Endothelial cell of umbilical vein (primary cell): Measurements from ENCODE around the gene RPRML. TPM values are rescaled to one million over a fixed set of nuclear protein-coding genes. Genes with fewer than 3 reads are reported as not detected.

Experiments used
- BruUV-seq: library from RNA; stranded (reverse); fragments of 400-500 nt; replicated peaks from 2 replicates; lab custom pipeline; 2021; lab: Mats Ljungman, UMichigan
- CTCF ChIA-PET: fragments of 300-600, 350-600 bp; sonication (Branson Sonifier 250); formaldehyde crosslinking; loops from one replicate; lab custom pipeline; 2021; ENCODE audit warnings: antibody characterized with exemption, inconsistent platforms; lab: Charles Lee
- POLR2A ChIA-PET: fragments of 300-600, 350-600 bp; sonication (Branson Sonifier 250); formaldehyde crosslinking; loops from one replicate; lab custom pipeline; 2021; ENCODE audit warnings: antibody characterized with exemption, inconsistent platforms; lab: Charles Lee
- DNase-seq: peaks from one replicate; pipeline ENCODE4 v3.0.0-alpha.2; 2011; ENCODE audit warnings: low read depth, low spot score
- FAIRE-seq: peaks from 2 replicates; lab custom pipeline; 2011; peaks lifted over from hg19 to GRCh38; lab: Jason Lieb, UNC
- H2AFZ ChIP-seq: 2 replicates; pipeline ENCODE4 v1.6.0; 2012; ENCODE audit warnings: low read depth, low read length, control low read depth, inconsistent platforms
- H3K27ac ChIP-seq: 2 replicates; pipeline ENCODE4 v1.5.1; 2011; ENCODE audit warnings: low read depth, mild to moderate bottlenecking, control low read depth, low read length, moderate library complexity; ENCODE audit not compliant: insufficient read depth
- H3K27me3 ChIP-seq, 2 experiments: 2 replicates each; pipeline versions ENCODE4 v1.6.0 to v1.6.1; 2011; ENCODE audit warnings: low read length in 2 of 2, mixed read lengths in 1 of 2; ENCODE audit not compliant: control insufficient read depth in 2 of 2, insufficient read depth in 2 of 2
- H3K36me3 ChIP-seq, 2 experiments: 2 replicates in 1 of 2; 3 replicates in 1 of 2; pipeline ENCODE4 v1.5.1; 2011; ENCODE audit warnings: low read length in 2 of 2, mild to moderate bottlenecking in 1 of 2, moderate library complexity in 1 of 2; ENCODE audit not compliant: control insufficient read depth in 2 of 2, insufficient read depth in 2 of 2; ENCODE audit errors: extremely low read depth in 1 of 2
- H3K4me1 ChIP-seq: 3 replicates; pipeline ENCODE4 v1.5.1; 2011; ENCODE audit warnings: mild to moderate bottlenecking, low read length; ENCODE audit not compliant: control insufficient read depth, insufficient read depth; ENCODE audit errors: extremely low read depth
- H3K4me2 ChIP-seq: 2 replicates; pipeline ENCODE4 v1.6.1; 2011; ENCODE audit warnings: low read length, control low read depth, mixed read lengths; ENCODE audit not compliant: insufficient read depth
- H3K4me3 ChIP-seq, 3 experiments: fragments of 200-600 bp in 1 of 3; sonication (generic), shearing (Covaris generic) in 1 of 3; replicated peaks in 1 of 3; 2 replicates each; pipeline ENCODE4 v1.5.1; 2011 to 2016; ENCODE audit warnings: control low read depth in 3 of 3, low read length in 3 of 3, mild to moderate bottlenecking in 2 of 3, inconsistent platforms in 1 of 3, low read depth in 1 of 3, moderate library complexity in 1 of 3; ENCODE audit not compliant: insufficient read depth in 1 of 3
- H3K79me2 ChIP-seq: 2 replicates; pipeline ENCODE4 v1.6.0; 2012; ENCODE audit warnings: low read length, inconsistent platforms; ENCODE audit not compliant: control insufficient read depth, insufficient read depth
- H3K9ac ChIP-seq: replicated peaks from 2 replicates; pipeline ENCODE3; 2011; ENCODE audit warnings: low read length, control low read depth; ENCODE audit not compliant: insufficient read depth; ENCODE audit errors: extremely low read depth
- H3K9me1 ChIP-seq: replicated peaks from 3 replicates; pipeline ENCODE4 v1.6.0; 2011; ENCODE audit warnings: mild to moderate bottlenecking, low read length; ENCODE audit not compliant: control insufficient read depth, insufficient read depth; ENCODE audit errors: extremely low read depth
- H3K9me3 ChIP-seq: replicated peaks from 2 replicates; pipeline ENCODE4 v1.5.1; 2012; ENCODE audit warnings: low read length, inconsistent platforms; ENCODE audit not compliant: control insufficient read depth, insufficient read depth
- H4K20me1 ChIP-seq: replicated peaks from 2 replicates; pipeline ENCODE3; 2011; ENCODE audit warnings: mild to moderate bottlenecking, low read length; ENCODE audit not compliant: control insufficient read depth, insufficient read depth; ENCODE audit errors: extremely low read depth
- EZH2 ChIP-seq: IDR thresholded peaks from 2 replicates; pipeline ENCODE4 v1.6.1; 2012; ENCODE audit warnings: borderline replicate concordance, low read depth, mild to moderate bottlenecking, moderate library complexity, low read length, inconsistent platforms; ENCODE audit not compliant: severe bottlenecking
- FOS ChIP-seq: IDR thresholded peaks from 2 replicates; pipeline ENCODE4 v1.6.1; 2011; ENCODE audit warnings: mild to moderate bottlenecking, low read length, moderate library complexity, borderline replicate concordance; ENCODE audit not compliant: insufficient read depth
- GATA2 ChIP-seq: IDR thresholded peaks from 2 replicates; pipeline ENCODE4 v1.7.0; 2011; ENCODE audit warnings: low read depth, mild to moderate bottlenecking, moderate library complexity, mixed read lengths, low read length; ENCODE audit not compliant: insufficient read length, insufficient read depth
- JUN ChIP-seq: IDR thresholded peaks from 2 replicates; pipeline ENCODE4 v1.6.1; 2011; ENCODE audit warnings: borderline replicate concordance, low read depth; ENCODE audit not compliant: insufficient read length, insufficient read depth
- MYC ChIP-seq: IDR thresholded peaks from one replicate; pipeline ENCODE4 v1.6.1; 2011; ENCODE audit warnings: mild to moderate bottlenecking, low read depth, low read length
- POLR2A ChIP-seq: IDR thresholded peaks from 2 replicates; pipeline ENCODE4 v1.6.1; 2012; ENCODE audit warnings: low read depth, mild to moderate bottlenecking, control low read depth, low read length
- POLR2AphosphoS5 ChIP-seq: IDR thresholded peaks from 2 replicates; pipeline ENCODE4 v1.6.1; 2012; ENCODE audit warnings: low read depth, mild to moderate bottlenecking, control low read depth, low read length, moderate library complexity; ENCODE audit not compliant: insufficient read depth
- dilution Hi-C: fragments of 300-500 bp; cut with MboI; formaldehyde crosslinking; loops from one replicate; pipeline ENCODE4 v1.15.0; 2019; ENCODE audit warnings: low sequenced_read_pairs; ENCODE audit not compliant: extremely low pct_ligation_motif_present
- intact Hi-C: fragments of 100-400 bp; cut with micrococcal nuclease; formaldehyde crosslinking; loops from one replicate; pipeline ENCODE4 v1.10.0; 2022
- polyA plus RNA-seq, 4 experiments: library from polyadenylated mRNA; depleted of rRNA in 3 of 4; stranded (reverse) in 3 of 4; unstranded in 1 of 4; fragments of >200 nt; gene quantifications; 2 replicates each; pipeline versions ENCODE4 v1.2.1 to v1.2.3, GENCODE V29; 2011 to 2012; ENCODE audit warnings: missing spikeins in 1 of 4
- total RNA-seq: library from RNA; stranded (reverse); gene quantifications from 2 replicates; pipeline ENCODE4 v1.2.3, GENCODE V29; 2021
- TF ChIP-seq, protein P1 (sequence below), 2 donors: IDR thresholded peaks; 1 replicate in 1 of 2; 2 replicates in 1 of 2; pipeline ENCODE4 v1.5.1; 2011; ENCODE audit warnings: low read length in 2 of 2, mild to moderate bottlenecking in 2 of 2, moderate library complexity in 2 of 2, control low read depth in 1 of 2, inconsistent platforms in 1 of 2, low read depth in 1 of 2; ENCODE audit not compliant: insufficient read depth in 1 of 2; ENCODE audit errors: extremely low read depth in 1 of 2
- TF ChIP-seq, protein P2 (sequence below): IDR thresholded peaks from 2 replicates; pipeline ENCODE4 v1.6.1; 2011; ENCODE audit not compliant: insufficient read depth, insufficient read length

RPRML gene
- total and polyA plus RNA-seq, 2 donors (not counting 3 experiments of a cell fraction or from before 2014, with no cell fraction given), result 0.08 TPM; not detected in 1

DNA sequence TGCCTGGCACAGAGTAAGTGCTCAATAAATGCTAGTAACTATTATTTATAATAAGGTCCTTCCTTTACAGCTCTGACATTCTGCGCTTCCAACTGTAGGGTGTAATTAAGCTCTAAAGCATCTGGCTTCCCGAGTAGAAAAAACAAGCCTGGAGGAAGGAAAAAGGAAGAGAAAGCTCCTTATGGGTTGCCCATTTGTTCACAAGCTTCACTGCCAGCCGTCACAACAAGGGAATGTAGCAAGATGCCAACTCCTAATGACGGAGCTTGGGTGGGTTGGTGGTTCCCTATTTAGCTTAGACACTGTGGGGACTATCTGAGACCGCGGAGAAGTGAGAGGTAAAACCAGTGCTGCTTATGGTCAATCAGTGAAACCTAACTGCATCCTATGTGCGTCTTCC is 7.3 kb upstream of the RPRML start:
- BruUV-seq, result no TSS peak
- Histone ChIP-seq H3K4me1 (no peaks in the 10 kb centered on the region), H4K20me1 (no peaks in the 10 kb centered on the region), H3K9ac (no peak overlapping the region), H3K79me2 (no peaks in the 10 kb centered on the region), H3K4me3 (no peak overlapping the region), H3K36me3 (no peaks in the 10 kb centered on the region), H3K27ac (no peak overlapping the region), H3K9me1 (no peaks in the 10 kb centered on the region), H3K27me3 (peaks cover 6 to 17% of the 10 kb centered on the region in 2 experiments), H2AFZ (no peak overlapping the region), H3K9me3 (no peaks in the 10 kb centered on the region), H3K4me2 (no peak overlapping the region)
- DNase-seq (no peak), FAIRE-seq (no peak)
- ChIA-PET CTCF (interaction anchor here (1.2 to 1.7 kb wide), 2 partner anchors 10 to 44 kb away, joined by 3 to 4 read pairs; no protein-coding TSS in a partner anchor), POLR2A (no interaction called here)
- TF ChIP-seq MYC, result no peak
- no peak for TF ChIP-seq JUN
- no peak for TF ChIP-seq FOS
- no peak for TF ChIP-seq GATA2
- TF ChIP-seq, protein P1, sequence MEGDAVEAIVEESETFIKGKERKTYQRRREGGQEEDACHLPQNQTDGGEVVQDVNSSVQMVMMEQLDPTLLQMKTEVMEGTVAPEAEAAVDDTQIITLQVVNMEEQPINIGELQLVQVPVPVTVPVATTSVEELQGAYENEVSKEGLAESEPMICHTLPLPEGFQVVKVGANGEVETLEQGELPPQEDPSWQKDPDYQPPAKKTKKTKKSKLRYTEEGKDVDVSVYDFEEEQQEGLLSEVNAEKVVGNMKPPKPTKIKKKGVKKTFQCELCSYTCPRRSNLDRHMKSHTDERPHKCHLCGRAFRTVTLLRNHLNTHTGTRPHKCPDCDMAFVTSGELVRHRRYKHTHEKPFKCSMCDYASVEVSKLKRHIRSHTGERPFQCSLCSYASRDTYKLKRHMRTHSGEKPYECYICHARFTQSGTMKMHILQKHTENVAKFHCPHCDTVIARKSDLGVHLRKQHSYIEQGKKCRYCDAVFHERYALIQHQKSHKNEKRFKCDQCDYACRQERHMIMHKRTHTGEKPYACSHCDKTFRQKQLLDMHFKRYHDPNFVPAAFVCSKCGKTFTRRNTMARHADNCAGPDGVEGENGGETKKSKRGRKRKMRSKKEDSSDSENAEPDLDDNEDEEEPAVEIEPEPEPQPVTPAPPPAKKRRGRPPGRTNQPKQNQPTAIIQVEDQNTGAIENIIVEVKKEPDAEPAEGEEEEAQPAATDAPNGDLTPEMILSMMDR (IDR thresholded peaks at IDR 0.05; ENCODE audit: extremely low read depth in 1 of 2, insufficient read depth in 1 of 2, low read depth in 1 of 2, low read length in 2 of 2), result no peak
- TF ChIP-seq POLR2AphosphoS5, result no peak
- TF ChIP-seq, protein P2, sequence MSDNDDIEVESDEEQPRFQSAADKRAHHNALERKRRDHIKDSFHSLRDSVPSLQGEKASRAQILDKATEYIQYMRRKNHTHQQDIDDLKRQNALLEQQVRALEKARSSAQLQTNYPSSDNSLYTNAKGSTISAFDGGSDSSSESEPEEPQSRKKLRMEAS, result no peak
- no peak for TF ChIP-seq POLR2A
- TF ChIP-seq EZH2, result no peak
- intact Hi-C loops, result no loop called here
- dilution Hi-C loops, result no loop called here
